B cell (primary cell): Measurements from ENCODE around the gene HDLBP.

Source experiments
- CTCF ChIP-seq: fragments of 200-600 bp; IDR thresholded peaks from one replicate; pipeline ENCODE4 v1.8.0; 2022; ENCODE audit warnings: antibody characterized with exemption, mild to moderate bottlenecking
- EZH2 ChIP-seq: IDR thresholded peaks from 2 replicates; pipeline ENCODE4 v1.6.1; 2012; ENCODE audit warnings: borderline replicate concordance, low read depth, mild to moderate bottlenecking, moderate library complexity, low read length; ENCODE audit not compliant: insufficient read depth, poor library complexity, severe bottlenecking

DNA sequence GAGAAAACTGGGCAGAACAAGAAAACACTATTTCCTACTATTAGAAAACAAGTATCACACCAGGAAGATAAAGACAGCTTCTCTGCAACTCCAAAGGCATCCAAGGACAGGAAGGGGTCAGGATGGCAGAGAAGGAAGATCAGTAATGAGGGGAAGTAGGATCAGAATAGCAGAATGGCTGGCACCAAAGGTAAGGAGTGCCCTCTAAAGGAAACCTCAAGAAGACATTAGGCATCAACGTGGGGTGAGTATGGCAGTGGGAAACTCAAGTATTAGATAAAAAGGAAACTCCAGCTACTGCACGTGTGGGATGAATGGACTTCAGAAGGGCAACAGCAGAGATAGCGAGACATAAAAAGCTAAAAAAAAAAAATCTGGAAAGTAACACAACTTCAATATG, 25.9 kb downstream of the HDLBP start:
- TF ChIP-seq CTCF (no peak), EZH2 (no peak)
